Gastroesophageal sphincter (tissue), 3 donors: ENCODE results near the gene C5orf15.

Experiments used
- POLR2A ChIP-seq, 2 donors: fragments of 450-650 bp; IDR thresholded peaks; one replicate each; pipeline ENCODE4 v1.6.1; 2017; ENCODE audit warnings: antibody characterized with exemption in 2 of 2, mild to moderate bottlenecking in 2 of 2, moderate library complexity in 1 of 2
- POLR2AphosphoS5 ChIP-seq: sonication (generic); formaldehyde crosslinking; IDR thresholded peaks from one replicate; pipeline ENCODE4 v1.6.1; 2017; ENCODE audit warnings: antibody characterized with exemption
- TF ChIP-seq, protein P1 (sequence below), 4 experiments: fragments of 200-600 bp in 2 of 4; fragments of 450-650 bp in 2 of 4; sonication (generic) in 1 of 4; IDR thresholded peaks; one replicate each; pipeline ENCODE4 v1.5.1; 2017 to 2019; ENCODE audit warnings: antibody characterized with exemption in 4 of 4, mild to moderate bottlenecking in 2 of 4, moderate library complexity in 2 of 4

DNA sequence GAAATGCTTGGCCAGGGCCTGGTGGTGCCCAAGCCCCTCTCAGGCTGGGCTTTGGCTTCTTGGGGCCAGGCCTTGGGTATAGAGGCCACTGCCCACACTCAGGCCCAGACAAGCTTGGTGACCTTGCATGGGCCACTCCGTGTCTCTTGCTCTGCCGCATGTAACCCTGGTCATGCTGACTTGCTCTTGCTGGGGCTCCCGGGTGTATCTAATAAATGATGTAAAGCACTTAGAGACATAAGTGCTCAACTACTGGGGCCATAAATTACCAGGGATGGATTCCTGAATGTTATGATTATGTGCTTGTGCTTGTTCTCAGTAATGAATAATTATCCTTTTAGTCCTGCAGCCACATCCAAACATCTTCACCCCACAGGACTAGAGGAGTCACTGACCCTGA, 54.0 kb downstream of the C5orf15 start:
- TF ChIP-seq, protein P1, sequence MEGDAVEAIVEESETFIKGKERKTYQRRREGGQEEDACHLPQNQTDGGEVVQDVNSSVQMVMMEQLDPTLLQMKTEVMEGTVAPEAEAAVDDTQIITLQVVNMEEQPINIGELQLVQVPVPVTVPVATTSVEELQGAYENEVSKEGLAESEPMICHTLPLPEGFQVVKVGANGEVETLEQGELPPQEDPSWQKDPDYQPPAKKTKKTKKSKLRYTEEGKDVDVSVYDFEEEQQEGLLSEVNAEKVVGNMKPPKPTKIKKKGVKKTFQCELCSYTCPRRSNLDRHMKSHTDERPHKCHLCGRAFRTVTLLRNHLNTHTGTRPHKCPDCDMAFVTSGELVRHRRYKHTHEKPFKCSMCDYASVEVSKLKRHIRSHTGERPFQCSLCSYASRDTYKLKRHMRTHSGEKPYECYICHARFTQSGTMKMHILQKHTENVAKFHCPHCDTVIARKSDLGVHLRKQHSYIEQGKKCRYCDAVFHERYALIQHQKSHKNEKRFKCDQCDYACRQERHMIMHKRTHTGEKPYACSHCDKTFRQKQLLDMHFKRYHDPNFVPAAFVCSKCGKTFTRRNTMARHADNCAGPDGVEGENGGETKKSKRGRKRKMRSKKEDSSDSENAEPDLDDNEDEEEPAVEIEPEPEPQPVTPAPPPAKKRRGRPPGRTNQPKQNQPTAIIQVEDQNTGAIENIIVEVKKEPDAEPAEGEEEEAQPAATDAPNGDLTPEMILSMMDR (IDR thresholded peaks at IDR 0.05) = no peak
- no peak for TF ChIP-seq POLR2A (IDR thresholded peaks at IDR 0.05)
- no peak for TF ChIP-seq POLR2AphosphoS5
